ENCODE results near the gene SYNCRIP. TPM values are rescaled to one million over a fixed set of nuclear protein-coding genes. Genes with fewer than 3 reads are reported as not detected.

Gene SYNCRIP
- total and polyA plus RNA-seq, 2 of the 13 experiments (the other 11 are each of a cell fraction or from before 2014, with no cell fraction given) = 8.1 to 112 TPM

DNA sequence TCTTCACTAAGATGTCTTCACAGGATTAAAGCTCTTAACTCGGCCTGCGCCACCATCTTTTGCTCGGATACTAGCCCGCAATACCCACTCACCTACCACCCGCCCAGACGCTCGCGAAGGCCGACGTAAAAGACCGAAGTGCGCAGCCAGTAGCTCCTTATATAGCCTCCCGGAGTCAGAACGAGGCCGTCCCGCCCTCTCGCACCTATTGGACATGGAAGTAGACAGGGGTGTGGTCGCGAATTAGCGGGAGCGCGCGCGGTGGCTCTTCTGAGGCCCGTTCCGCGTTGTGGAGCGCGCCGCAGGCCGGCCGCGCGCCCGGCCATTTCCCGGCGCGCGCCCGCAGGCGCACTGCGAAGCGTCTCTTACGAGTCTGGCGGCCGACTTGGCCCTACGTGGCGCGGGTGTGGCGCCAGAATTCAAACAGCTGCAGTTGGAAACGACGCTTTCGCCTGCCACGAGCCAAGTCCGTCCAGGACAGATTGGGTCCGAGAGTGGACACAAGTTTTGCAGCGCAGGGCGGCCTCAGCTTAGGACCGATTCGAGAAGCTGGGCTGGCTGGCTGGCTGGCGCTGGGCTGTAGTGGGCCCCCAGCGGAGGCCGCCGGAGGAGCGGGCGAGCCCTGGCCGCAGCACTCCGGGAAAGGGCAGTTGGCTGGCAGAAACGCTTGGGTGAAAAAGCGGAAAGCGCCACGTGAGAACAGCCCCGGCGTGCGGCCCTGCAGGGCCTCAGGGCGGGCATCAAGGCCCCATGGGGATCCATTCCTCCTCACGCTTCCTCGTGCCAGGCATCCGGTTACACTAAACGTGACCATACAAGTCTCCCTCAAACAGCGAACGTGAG, 36.1 kb upstream of the SYNCRIP start (continued):
- TF ChIP-seq ZSCAN22 (CRISPR knock-in tag; IDR thresholded peaks at IDR 0.05) = no peak
- TF ChIP-seq REL (CRISPR knock-in tag; conservative IDR thresholded peaks at IDR 0.05) = peak; percentile 68; the same call in 1 of the 2 replicates
- TF ChIP-seq, protein P1, sequence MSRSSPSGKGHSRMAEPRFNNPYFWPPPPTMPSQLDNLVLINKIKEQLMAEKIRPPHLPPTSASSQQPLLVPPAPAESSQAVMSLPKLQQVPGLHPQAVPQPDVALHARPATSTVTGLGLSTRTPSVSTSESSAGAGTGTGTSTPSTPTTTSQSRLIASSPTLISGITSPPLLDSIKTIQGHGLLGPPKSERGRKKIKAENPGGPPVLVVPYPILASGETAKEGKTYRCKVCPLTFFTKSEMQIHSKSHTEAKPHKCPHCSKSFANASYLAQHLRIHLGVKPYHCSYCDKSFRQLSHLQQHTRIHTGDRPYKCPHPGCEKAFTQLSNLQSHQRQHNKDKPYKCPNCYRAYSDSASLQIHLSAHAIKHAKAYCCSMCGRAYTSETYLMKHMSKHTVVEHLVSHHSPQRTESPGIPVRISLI (CRISPR knock-in tag; IDR thresholded peaks at IDR 0.05; ENCODE audit: borderline replicate concordance) = 0 out of 2 replicates have a peak, but pooled peaks have one; percentile 27
- TF ChIP-seq FOXA3 (CRISPR knock-in tag; IDR thresholded peaks at IDR 0.05) = peak; percentile 54
- TF ChIP-seq TERF1 (CRISPR knock-in tag; IDR thresholded peaks at IDR 0.05) = no peak
- peak; percentile 81 for TF ChIP-seq ZNF607 (CRISPR knock-in tag; IDR thresholded peaks at IDR 0.05; ENCODE audit: borderline replicate concordance)
- TF ChIP-seq NONO (IDR thresholded peaks at IDR 0.05) = no peak
- TF ChIP-seq NONO (CRISPR knock-in tag; conservative IDR thresholded peaks at IDR 0.05) = peak; percentile 96
- peak; percentile 79; the same call in 1 of the 2 replicates for TF ChIP-seq MTA1 (CRISPR knock-in tag; IDR thresholded peaks at IDR 0.05; ENCODE audit: borderline replicate concordance)
- peak; percentile 93 for TF ChIP-seq ZNF605 (CRISPR knock-in tag; IDR thresholded peaks at IDR 0.05)
- 0 out of 2 replicates have a peak, but pooled peaks have one; percentile 17 for TF ChIP-seq TRIM24 (CRISPR knock-in tag; IDR thresholded peaks at IDR 0.05)
- TF ChIP-seq MED8 (CRISPR knock-in tag; IDR thresholded peaks at IDR 0.05; ENCODE audit: insufficient replicate concordance) = peak; percentile 59
- 0 out of 2 replicates have a peak, but pooled peaks have one; percentile 65 for TF ChIP-seq ZNF383 (CRISPR knock-in tag; IDR thresholded peaks at IDR 0.05; ENCODE audit: borderline replicate concordance)
- TF ChIP-seq ZNF468 (CRISPR knock-in tag; IDR thresholded peaks at IDR 0.05) = no peak
- TF ChIP-seq ZNF431 (CRISPR knock-in tag; IDR thresholded peaks at IDR 0.05; ENCODE audit: borderline replicate concordance, low read depth) = no peak; the same call in 1 of the 2 replicates
- TF ChIP-seq ZNF296 (CRISPR knock-in tag; conservative IDR thresholded peaks at IDR 0.05) = no peak
- TF ChIP-seq GPN1 (CRISPR knock-in tag; IDR thresholded peaks at IDR 0.05; ENCODE audit: borderline replicate concordance) = no peak
- TF ChIP-seq ATF7 (IDR thresholded peaks at IDR 0.05) = no peak
- TF ChIP-seq ATF7 (CRISPR knock-in tag; IDR thresholded peaks at IDR 0.05) = peak; percentile 72; the same call in 1 of the 2 replicates
- TF ChIP-seq ZMYM4 (CRISPR knock-in tag; IDR thresholded peaks at IDR 0.05) = peak; percentile 89
- TF ChIP-seq CBX1 (IDR thresholded peaks at IDR 0.05; ENCODE audit: low read depth) = peak; percentile 90
- TF ChIP-seq SNAI1 (CRISPR knock-in tag; IDR thresholded peaks at IDR 0.05; ENCODE audit: borderline replicate concordance) = peak; percentile 69; the same call in 1 of the 2 replicates
- TF ChIP-seq ZNF556 (CRISPR knock-in tag; IDR thresholded peaks at IDR 0.05; ENCODE audit: borderline replicate concordance) = peak; percentile 97
- TF ChIP-seq NR2F1 (CRISPR knock-in tag; IDR thresholded peaks at IDR 0.05) = no peak
- no peak for TF ChIP-seq ZNF629 (CRISPR knock-in tag; conservative IDR thresholded peaks at IDR 0.05)
- no peak for TF ChIP-seq LBX2 (CRISPR knock-in tag; IDR thresholded peaks at IDR 0.05; ENCODE audit: borderline replicate concordance)
- peak; percentile 63; the same call in 1 of the 2 replicates for TF ChIP-seq ZNF34 (CRISPR knock-in tag; IDR thresholded peaks at IDR 0.05; ENCODE audit: borderline replicate concordance)
- no peak for TF ChIP-seq SNRNP70 (IDR thresholded peaks at IDR 0.05; ENCODE audit: low read depth, low read length)

Measured in HepG2 (cell line).